Measurements from ENCODE around the gene FOXP3.
"Not testable (repeated sequence)": the region's sequence is repeated elsewhere in the genome, so short reads cannot be mapped to it uniquely, and the experiment has no call there.

FOXP3 gene

GRCh38 chrX:49264460-49264859 is at the start of gene FOXP3:
Gene FOXP3 (minus strand): TSS chrX:49264710. CDS start chrX:49258505, 6,205 bp downstream.
- DNase-seq: no peak

- DNase-seq: no peak
Measured at GRCh38 chrX:49312176-49312575, 47.7 kb upstream of the FOXP3 start.

- DNase-seq: no peak
Measured at GRCh38 chrX:49310371-49310770, 45.9 kb upstream of the FOXP3 start.

- no peak for DNase-seq
Measured at GRCh38 chrX:49309401-49309981, 45.0 kb upstream of the FOXP3 start.

- DNase-seq: peak; percentile 7
Measured at GRCh38 chrX:49308604-49309269, 44.2 kb upstream of the FOXP3 start.

- not testable (repeated sequence) for DNase-seq
Measured at GRCh38 chrX:49307775-49308174, 43.3 kb upstream of the FOXP3 start.

GRCh38 chrX:49303346-49303745 is 38.8 kb upstream of the FOXP3 start, which contains the start of gene GAGE10:
Gene GAGE10 (plus strand): TSS chrX:49303646. CDS start chrX:49304860, 1,214 bp downstream.
- DNase-seq: no peak

GRCh38 chrX:49300703-49301102 is 36.2 kb upstream of the FOXP3 start:
- no peak for DNase-seq

GRCh38 chrX:49299293-49299692 is 34.8 kb upstream of the FOXP3 start:
- not testable (repeated sequence) for DNase-seq

- no peak for DNase-seq
Measured at GRCh38 chrX:49292400-49293362, 28.2 kb upstream of the FOXP3 start.

- DNase-seq: peak; percentile 67
Measured at GRCh38 chrX:49291615-49292337, 27.3 kb upstream of the FOXP3 start.

- no peak for DNase-seq
Measured at GRCh38 chrX:49290215-49290614, 25.7 kb upstream of the FOXP3 start.

GRCh38 chrX:49287665-49288064 is 23.2 kb upstream of the FOXP3 start:
- DNase-seq: no peak

GRCh38 chrX:49286581-49286980 is 22.1 kb upstream of the FOXP3 start:
- no peak for DNase-seq

- no peak for DNase-seq
Measured at GRCh38 chrX:49286136-49286535, 21.6 kb upstream of the FOXP3 start.

GRCh38 chrX:49284212-49284611 is 19.7 kb upstream of the FOXP3 start:
- DNase-seq: no peak

- DNase-seq: no peak
Measured at GRCh38 chrX:49282647-49283011, 18.1 kb upstream of the FOXP3 start.

GRCh38 chrX:49278081-49278480 is 13.6 kb upstream of the FOXP3 start:
- DNase-seq: no peak

- DNase-seq: no peak
Measured at GRCh38 chrX:49277535-49277830, 13.0 kb upstream of the FOXP3 start.

- no peak for DNase-seq
Measured at GRCh38 chrX:49276671-49277534, 12.4 kb upstream of the FOXP3 start.

GRCh38 chrX:49276207-49276606 is 11.7 kb upstream of the FOXP3 start:
- no peak for DNase-seq

- peak; percentile 9 for DNase-seq
Measured at GRCh38 chrX:49273181-49273727, 8.7 kb upstream of the FOXP3 start.
